Activated naive CD4-positive, alpha-beta T cell treated with Interleukin-2 at 50 U/mL for 16 hours (primary cell): ENCODE measurements around the gene TRIM10.
"Not testable (repeated sequence)": the region's sequence is repeated elsewhere in the genome, so short reads cannot be mapped to it uniquely, and the experiment has no call there.

Experiments
- DNase-seq: peaks from one replicate; pipeline ENCODE4 v3.0.0-alpha.2; 2020

Gene TRIM10

DNA sequence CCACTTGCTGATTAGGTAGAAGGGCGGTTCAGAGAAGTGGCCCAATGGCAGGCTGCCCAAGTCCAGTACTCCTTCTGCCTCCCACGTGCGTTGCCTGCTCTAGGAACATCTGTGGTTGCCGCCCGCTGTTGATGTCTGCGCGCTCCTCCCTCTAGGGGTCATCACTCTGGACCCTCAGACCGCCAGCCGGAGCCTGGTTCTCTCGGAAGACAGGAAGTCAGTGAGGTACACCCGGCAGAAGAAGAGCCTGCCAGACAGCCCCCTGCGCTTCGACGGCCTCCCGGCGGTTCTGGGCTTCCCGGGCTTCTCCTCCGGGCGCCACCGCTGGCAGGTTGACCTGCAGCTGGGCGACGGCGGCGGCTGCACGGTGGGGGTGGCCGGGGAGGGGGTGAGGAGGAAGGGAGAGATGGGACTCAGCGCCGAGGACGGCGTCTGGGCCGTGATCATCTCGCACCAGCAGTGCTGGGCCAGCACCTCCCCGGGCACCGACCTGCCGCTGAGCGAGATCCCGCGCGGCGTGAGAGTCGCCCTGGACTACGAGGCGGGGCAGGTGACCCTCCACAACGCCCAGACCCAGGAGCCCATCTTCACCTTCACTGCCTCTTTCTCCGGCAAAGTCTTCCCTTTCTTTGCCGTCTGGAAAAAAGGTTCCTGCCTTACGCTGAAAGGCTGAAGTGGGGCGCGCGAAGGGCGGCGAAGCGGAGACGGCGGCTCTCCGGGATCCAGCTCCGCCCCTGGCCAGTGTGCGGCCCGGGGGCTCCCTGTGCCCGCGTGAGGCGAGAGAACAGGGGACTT, 10.9 kb upstream of the TRIM10 start:
- DNase-seq = no peak

DNA sequence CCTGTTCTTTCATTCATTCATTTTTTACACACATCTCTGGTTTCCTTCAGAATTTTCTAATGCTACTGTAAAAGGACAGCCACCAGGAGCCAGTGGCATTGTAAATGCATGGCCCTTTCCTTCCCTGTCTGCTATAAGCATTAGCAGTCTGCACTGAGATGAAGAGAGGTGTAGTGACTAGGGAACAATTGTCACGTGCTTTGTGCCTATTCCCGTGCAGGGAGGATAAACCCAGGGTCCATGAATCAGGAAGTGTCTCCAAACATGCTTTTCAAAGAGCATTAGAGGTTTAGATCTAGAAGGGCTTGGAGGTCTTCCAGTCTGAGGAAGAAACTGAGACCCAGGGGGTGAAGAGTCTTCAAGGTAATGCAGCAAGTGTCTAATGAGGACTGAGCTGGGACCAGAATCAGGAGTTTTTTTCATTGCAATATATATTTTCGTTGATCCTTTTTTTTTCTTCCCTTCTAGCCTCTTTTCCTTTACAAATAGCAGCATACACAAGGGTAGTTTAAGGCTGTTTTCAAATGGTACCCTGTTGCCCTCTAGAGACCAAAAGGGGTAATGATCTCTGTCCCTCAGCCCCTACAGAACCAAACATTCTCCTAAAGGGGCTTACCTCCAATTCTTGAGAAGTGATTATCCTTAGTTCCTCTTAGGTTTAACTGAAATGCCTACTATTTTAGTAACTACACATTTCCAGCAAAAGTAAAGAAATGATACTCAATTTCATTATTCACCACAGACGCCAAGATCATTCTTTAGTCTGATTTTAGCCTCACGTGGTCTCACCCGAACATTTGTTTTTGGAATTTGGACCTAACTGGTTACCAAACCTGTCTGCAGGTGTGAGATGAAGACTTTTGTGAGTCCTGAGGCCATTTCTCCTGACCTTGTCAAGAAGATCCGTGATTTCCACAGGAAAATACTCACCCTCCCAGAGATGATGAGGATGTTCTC, 8.9 kb upstream of the TRIM10 start:
- DNase-seq = no peak

DNA sequence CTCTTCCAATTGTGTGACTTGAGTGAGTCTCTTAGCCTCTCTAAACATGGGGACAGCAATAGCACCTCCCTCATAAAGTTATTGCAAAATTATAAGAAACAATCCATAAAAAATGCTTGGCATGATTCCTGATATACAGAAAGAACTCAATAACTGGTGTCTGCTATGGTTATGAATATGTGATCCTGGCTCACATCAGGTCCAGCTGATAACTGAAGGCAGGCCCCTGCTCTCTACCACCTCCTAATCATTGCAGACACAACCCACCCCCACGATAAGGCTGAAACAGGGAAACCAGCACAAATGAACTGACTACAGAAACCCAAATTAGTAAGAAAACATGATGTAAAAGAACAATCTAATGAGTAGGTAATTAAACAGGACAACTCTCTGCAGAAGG, 7.7 kb upstream of the TRIM10 start:
- DNase-seq = no peak

DNA sequence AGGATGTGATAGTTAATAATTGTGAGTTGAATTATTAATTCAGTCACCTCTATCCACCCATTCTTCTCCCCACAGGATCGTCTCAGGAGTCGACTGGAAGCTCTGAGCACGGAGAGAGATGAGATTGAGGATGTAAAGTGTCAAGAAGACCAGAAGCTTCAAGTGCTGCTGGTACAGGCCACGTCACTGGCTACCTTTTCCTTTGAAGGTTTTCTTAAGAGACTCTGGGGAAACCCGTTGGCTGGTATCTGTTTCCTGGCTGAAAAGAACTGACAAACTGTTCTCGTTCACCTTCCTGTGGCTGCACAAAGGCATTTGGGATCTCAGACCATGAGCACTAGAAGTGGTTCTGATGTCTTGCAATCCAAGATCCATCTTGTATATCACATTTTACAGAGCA, 6.1 kb upstream of the TRIM10 start:
- DNase-seq = no peak

DNA sequence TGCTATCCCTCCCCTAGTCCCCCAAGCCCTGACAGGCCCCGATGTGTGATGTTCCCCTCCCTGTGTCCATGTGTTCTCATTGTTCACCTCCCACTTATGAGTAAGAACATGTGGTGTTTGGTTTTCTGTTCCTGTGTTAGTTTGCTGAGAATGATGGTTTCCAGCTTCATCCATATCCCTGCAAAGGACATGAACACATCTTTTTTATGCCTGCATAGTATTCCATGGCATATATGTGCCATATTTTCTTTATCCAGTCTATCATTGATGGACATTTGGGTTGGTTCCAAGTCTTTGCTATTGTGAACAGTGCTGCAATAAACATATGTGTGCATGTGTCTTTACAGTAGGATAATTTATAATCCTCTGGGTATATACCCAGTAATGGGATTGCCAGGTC, 4.2 kb upstream of the TRIM10 start:
- not testable (repeated sequence) for DNase-seq

DNA sequence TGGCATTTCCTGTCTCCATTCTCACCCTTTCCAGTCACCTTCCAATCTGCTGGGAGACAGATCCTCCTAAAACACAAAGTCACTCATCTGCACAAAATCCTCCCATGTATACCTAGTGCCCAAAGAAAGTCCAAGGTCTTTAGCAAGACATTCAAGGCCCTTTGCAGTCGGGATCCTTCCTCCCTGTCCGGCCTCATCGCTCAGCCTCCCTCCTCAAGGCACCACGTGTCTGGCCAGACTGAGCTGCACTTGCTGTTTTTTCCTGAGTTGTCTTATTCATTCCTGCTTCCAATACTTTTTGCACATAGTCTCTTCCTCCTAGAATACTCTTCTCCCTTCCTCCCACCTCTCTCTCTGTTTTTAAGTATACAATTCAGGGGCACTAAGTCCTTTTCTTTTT, 3.7 kb upstream of the TRIM10 start:
- no peak for DNase-seq

DNA sequence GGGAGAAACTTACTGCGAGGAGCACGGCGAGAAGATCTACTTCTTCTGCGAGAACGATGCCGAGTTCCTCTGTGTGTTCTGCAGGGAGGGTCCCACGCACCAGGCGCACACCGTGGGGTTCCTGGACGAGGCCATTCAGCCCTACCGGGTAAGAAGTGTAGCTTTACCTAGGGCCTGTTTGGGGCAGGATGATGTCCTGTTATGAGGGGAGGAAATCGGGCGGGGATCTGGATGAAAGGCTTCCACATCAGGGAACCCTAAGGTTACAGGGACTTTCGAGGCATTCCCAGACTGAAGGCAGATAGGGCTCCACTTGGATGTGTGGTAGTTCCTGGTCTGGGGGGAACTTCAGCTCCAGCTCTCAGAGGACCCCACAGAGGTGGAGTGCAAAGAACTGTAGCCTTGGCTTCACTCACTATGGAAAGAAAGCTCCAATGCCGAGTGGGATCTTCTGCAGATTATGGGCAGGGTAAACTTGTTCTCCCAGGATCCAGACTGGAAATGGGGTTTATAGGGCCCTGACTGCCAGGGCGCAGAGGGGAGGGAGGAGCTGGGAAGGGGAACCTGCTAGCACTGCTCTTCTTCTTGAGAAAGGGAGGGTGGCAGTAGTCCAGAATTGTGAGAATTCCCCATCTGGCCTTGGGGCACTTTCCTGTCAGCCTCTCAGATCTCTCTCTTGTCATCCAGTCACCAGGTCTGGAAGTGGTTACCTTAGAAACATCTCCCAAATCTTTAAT, 3.1 kb upstream of the TRIM10 start:
- DNase-seq = no peak

DNA sequence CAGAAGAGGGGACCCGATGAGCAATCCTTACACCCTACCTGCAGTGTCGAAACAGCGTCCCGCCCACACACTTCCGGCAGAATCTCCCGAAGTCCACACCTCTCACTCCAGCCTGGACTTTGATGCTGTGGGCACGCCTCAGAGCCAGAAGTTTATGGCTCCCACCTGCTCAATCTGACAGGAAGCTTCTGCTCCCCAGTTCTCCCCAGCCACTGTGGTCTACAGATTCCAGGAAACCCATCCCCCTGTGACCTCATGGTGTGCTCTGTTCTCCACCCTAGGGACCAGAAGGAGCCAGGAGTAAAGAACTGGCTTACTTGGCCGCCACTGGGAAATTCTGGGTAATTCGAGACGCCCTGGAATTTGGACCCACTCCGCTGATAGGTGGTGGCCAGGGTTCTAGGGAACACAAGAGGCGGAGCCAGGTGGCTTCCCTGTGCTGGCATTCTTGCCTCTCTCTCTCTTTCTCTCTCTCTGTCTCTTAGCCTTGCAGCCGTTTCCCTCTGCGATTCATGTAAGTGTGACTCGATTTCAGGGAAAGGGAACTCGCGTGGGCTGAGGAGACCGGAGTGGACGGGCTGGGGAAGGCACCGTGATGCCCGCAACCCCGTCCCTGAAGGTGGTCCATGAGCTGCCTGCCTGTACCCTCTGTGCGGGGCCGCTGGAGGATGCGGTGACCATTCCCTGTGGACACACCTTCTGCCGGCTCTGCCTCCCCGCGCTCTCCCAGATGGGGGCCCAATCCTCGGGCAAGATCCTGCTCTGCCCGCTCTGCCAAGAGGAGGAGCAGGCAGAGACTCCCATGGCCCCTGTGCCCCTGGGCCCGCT, 2.3 kb upstream of the TRIM10 start, which contains the start of gene TRIM15:
Gene TRIM15, plus strand, starts transcription at position 457 of the 828 bp plus-strand sequence. Its CDS starts 139 bp downstream, at position 596.
- peak; percentile 66 for DNase-seq

DNA sequence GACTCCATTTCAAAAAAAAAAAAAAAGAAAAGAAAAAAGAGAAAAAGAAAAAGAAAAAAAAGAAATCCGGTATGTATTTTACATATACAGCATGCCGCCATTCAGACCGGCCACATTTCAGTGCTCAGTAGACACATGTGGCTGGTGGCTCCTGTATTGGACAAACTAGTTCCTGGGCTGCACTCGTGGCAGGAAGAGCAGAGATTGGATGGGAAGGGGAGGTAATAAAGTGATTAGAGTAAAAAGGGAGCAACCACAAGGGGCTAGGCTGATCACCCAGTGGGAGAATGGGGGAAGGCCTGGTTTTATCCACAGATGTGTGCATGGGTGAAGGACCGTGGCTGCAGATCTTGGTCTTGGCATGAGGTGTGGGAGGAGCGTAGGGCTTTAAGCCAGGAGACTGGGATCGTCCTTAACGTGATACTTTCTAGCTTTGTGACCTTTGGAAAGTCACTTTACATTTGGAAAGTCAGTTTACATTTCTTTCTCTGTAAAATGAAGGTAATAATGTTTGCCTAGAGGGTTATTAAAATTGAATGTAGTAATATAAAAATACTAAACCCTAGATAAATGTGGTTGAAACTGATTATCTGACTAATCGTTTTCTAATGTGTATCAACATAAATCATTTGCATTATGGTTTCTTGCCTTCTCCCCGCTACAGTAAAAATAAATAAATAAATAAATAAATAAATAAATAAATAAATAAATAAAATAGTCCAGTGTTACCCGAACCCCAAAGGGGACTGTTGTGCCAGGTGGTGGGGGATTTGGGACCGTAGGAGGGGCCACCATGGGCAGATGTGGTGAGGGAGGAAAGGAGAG, 1.5 kb upstream of the TRIM10 start:
- no peak for DNase-seq

DNA sequence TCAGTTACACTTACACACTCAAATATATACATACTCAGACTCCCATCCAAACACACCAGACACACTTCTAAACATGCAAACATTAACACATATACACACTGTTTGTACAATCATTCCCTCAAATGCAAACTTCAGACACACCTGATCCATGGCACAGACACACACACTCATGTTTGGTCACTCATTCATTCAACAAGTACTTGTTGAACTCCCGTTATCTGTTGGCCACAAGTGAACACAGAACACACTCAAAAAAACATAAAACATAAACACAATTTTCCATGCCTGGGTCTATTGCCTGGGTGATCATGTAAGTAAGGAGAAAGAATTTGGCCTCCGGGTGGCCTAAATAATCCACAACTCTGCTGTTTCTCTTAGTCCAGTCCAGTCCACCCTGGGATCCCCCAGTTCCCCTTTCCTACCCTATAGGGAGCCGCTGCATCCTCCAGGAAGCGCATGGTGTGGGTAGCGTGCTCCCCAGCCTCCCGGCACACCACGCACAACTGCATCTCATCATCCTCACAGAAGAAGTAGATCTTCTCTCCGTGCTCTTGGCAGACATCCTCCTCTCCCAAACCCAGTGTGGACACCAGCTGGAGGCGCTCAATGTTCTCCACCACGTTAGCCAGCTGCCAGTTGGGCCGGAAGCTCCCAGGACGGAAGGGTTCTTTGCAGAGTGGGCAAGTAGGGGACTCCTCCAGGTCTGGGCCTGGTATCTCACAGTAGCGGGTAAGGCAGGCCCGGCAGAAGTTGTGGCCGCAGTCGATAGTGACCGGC, 815 bp downstream of the TRIM10 start:
- DNase-seq = no peak

DNA sequence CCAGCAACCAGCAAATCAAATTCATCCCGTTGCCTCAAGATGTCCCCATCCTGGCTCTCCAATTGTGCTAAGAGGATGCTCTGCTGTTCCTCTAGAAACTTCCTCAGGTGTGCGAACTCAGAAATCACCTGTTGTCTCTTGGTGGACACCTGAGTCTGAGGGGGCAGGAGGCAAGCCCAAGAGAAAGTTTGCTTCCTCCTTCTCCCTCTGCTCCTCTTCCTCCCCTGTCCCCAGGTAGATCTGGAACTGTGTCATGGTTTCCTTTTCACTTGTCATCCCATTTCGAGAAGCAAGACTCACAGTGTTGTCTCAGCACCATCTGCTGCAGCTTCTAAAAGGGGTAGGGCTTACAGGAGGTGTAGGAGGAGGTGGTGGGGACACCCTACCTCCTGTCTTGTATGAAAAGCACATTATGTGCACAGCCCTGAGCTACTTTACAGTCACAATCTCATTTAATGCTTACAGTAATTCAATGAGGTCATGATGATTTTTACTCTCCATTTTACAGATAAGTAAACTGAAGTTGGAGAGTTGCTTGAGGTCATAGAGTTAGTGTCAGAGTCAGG, 2.5 kb downstream of the TRIM10 start:
- DNase-seq = no peak

DNA sequence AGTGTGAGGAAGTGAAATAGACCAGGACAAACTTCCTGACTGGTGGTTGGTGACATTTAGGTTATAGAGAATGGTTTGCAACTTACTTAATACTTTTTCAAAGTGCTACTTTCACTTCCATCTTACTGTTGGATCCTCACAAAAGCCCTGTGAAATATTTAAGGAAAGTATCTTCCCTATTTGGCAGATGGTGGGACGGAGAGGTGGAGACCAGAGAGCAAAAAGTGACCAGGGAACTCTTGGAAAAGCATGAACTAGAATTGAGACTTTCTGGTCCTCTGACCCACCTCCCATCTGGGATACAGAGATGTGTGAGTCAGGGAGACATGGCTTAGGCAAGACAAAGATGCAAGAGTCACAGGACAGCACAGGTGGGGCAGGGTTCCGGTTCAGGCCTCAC, 3.0 kb downstream of the TRIM10 start:
- no peak for DNase-seq

DNA sequence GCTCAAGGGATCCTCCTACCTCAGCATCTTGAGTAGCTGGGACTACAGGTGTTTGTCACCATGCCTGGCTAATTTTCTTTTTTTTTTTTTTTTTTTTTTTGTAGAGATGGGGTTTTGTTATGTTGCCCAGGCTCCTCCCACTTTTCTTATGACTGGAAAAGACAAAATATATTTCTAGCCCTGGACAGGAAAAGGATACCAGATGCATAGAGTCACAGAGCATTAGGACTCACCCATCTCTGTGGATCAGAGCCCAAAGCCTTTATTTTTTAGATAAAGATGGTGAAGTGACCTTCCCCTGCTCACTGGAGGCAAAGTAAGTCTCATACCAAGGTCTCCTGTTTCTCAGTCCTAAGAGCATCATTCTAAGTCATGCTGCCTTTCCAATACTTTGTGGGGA, 3.4 kb downstream of the TRIM10 start:
- DNase-seq = no peak

DNA sequence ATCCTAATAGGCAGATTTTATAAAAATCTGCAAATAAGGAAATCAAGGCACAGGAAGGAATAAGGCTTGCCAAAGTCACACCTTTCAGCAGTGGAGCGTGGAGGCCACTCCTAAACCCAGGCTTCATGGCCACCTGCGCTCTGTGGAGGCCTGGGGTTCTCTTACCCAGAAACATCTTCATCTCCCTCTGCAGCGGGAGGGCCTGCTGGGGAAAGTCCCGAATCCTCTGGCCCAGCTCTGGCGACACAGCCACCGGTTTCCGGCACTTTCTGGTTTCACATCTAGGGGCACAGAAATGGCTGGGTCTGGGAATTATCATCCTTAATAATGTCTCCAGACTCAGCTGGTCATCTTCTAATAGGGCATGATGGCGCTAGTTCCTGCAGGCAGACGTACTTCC, 4.2 kb downstream of the TRIM10 start:
- no peak for DNase-seq

DNA sequence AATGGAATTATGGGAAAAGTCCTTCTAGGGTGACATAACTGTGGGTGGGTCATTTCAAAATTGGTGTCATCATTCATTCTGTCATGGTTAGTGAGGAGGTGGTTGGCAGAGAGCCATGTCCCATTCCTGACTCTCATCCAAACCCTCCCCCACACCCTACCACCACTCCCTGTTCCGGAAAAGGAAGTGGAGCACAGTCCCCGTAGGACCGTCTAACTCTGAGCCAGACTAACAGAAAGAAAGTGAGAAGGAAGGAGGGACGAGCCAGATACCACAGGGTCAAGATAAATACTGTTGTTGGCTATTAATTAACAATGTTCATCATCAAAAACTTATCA, 4.8 kb downstream of the TRIM10 start:
- no peak for DNase-seq

DNA sequence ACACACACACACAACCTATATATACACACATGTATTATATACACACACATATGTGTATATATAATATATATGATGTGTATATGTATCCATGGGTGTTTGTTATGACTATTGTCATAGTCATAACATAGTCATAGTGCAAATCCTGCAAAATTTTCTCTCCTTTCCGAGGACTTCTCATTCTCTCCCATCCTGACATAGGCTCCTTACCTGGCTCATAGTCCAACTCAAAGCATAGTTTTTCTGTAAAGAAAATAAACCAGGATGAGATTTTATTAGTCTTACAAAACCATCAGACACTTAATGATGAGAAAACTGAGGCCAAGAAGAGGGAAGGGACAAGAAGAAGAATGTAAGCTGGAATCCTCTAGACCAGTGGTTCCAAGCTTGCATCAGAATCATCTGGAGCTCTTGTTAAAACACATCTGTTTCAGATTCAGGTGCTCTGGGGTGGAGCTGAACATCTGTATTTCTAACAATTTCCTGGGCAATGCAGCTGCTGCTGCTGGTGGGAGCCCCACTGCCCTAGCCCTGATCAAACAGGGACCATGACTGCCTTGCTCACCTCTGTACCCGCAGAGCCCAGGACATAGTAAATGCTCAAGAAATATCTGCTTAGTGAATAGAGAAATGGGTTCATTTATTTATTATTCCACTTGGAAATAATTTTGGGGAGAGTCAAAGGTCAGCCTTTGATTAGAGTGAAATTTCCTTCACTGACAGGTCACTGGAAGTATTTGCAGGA, 5.3 kb downstream of the TRIM10 start:
- DNase-seq = no peak

DNA sequence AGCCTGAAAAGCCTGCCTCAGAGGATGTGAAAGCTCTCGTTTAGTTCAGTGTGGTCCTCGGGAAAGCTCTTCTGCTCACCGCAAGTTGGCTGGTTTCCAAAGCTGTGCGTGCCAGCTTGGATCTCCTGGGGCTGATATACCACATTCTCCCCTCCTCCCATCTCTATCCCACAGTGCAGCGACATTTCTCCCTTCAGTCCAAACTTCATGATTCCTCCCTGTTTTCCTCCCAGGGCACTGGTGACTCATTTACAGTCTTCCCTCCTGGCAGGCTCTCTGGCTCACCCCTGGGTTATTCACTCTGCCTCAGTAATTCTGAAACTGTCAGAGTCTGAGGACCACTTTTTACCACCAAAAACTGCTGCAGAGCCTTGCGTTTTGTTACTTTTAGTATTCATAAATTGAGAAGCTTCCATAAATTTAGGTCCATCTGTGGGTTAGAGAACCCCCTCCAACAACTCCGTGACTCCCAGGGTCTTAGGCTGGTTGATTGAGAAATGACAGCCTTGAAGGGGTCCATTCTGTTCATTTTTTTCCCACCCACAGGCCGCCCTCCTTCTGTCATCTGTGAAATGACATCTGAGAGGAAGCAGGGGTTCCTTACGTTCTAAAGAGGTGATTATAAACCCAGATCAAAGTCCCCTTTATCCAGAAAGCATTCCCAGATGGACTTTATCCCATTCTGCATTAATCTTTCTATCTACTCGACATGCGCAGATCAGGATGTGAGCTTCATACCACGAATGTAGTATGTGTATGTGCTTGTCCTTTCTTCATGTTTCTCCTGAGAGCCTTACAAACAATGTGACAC, 6.1 kb downstream of the TRIM10 start:
- DNase-seq = no peak

DNA sequence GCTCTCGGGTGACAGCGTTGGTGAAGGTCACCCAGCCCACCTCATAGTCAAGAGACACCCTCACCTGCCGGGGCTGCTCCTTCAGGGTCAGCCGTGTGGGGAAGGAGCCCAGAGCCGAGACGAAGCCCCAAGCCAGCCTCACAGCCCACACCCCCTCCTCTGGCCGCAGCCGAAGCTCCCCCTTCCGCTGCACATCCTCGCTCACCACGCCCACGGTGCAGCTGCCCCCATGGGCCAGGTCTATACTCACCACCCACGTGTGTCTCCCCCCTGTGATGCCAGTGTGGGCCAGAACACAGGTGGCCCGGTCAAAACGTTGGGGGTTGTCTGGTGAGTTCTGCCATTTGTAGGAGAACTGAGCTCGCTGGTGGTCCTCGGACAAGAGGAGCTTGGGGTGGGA, 7.0 kb downstream of the TRIM10 start:
- no peak for DNase-seq
